H1 (cell line): ENCODE data around the gene SMARCA5. TPM values are rescaled to one million over a fixed set of nuclear protein-coding genes. Genes with fewer than 3 reads are reported as not detected.

Experiments used
- CTCF ChIA-PET: fragments of 300-600 bp; sonication (Branson Sonifier 250); formaldehyde crosslinking; loops from one replicate; lab custom pipeline; 2021; ENCODE audit not compliant: partially characterized antibody; lab: Charles Lee
- POLR2A ChIA-PET: fragments of 300-600 bp; sonication (Branson Sonifier 250); formaldehyde crosslinking; loops from one replicate; lab custom pipeline; 2021; ENCODE audit warnings: inconsistent platforms; ENCODE audit not compliant: partially characterized antibody; lab: Charles Lee
- DNase-seq, 2 experiments: peaks; one replicate each; pipeline versions ENCODE4 v3.0.0 to v3.0.0-alpha.2; 2010 to 2022; ENCODE audit warnings: low spot score in 2 of 2, low read depth in 1 of 2, mixed read lengths in 1 of 2
- FAIRE-seq: peaks from 2 replicates; lab custom pipeline; 2011; peaks lifted over from hg19 to GRCh38; lab: Jason Lieb, UNC
- H2AFZ ChIP-seq: 2 replicates; pipeline ENCODE4 v1.8.1; 2012; ENCODE audit warnings: low read length, inconsistent platforms
- H2AK5ac ChIP-seq: 2 replicates; pipeline ENCODE4 v1.6.1; 2013; ENCODE audit warnings: low read depth, low read length
- H2BK120ac ChIP-seq: replicated peaks from 2 replicates; pipeline ENCODE3; 2013; ENCODE audit warnings: low read depth, low read length, inconsistent platforms
- H2BK12ac ChIP-seq: 2 replicates; pipeline ENCODE4 v1.6.1; 2013; ENCODE audit warnings: low read depth, low read length
- H2BK15ac ChIP-seq: 2 replicates; pipeline ENCODE4 v1.6.1; 2013; ENCODE audit warnings: low read length
- H2BK20ac ChIP-seq: 2 replicates; pipeline ENCODE4 v1.6.1; 2013; ENCODE audit warnings: low read length
- H2BK5ac ChIP-seq: 2 replicates; pipeline ENCODE4 v1.6.1; 2013; ENCODE audit warnings: low read depth, low read length
- H3K14ac ChIP-seq: 2 replicates; pipeline ENCODE4 v1.6.1; 2013; ENCODE audit warnings: inconsistent platforms; ENCODE audit not compliant: insufficient read length
- H3K18ac ChIP-seq: 2 replicates; pipeline ENCODE4 v1.6.1; 2013; ENCODE audit warnings: low read length; ENCODE audit errors: extremely low read depth
- H3K23ac ChIP-seq: 2 replicates; pipeline ENCODE4 v1.6.1; 2013; ENCODE audit warnings: inconsistent platforms; ENCODE audit not compliant: insufficient read length
- H3K23me2 ChIP-seq: 2 replicates; pipeline ENCODE4 v1.6.1; 2013; ENCODE audit warnings: low read depth, low read length
- H3K27ac ChIP-seq: 2 replicates; pipeline ENCODE4 v1.6.1; 2011; ENCODE audit warnings: low read depth, low read length, inconsistent platforms
- H3K27me3 ChIP-seq, 4 experiments: replicated peaks in 1 of 4; 1 replicate in 1 of 4; 2 replicates in 3 of 4; pipeline versions ENCODE4 v1.6.1 to v1.8.1; 2011 to 2013; ENCODE audit warnings: low read length in 3 of 4, mild to moderate bottlenecking in 3 of 4, inconsistent platforms in 2 of 4, mixed read lengths in 2 of 4, moderate library complexity in 1 of 4; ENCODE audit not compliant: control insufficient read depth in 3 of 4, insufficient read depth in 3 of 4; ENCODE audit errors: extremely low read depth in 1 of 4
- H3K36me3 ChIP-seq, 4 experiments: 2 replicates each; pipeline versions ENCODE4 v1.6.1 to v1.8.1; 2011 to 2013; ENCODE audit warnings: mild to moderate bottlenecking in 4 of 4, low read length in 3 of 4, moderate library complexity in 2 of 4, control low read depth in 1 of 4, inconsistent platforms in 1 of 4; ENCODE audit not compliant: insufficient read depth in 4 of 4, control insufficient read depth in 2 of 4
- H3K4ac ChIP-seq: replicated peaks from 2 replicates; pipeline ENCODE3; 2013; ENCODE audit warnings: low read length, low read depth, mixed read lengths, inconsistent platforms; ENCODE audit not compliant: insufficient read length
- H3K4me1 ChIP-seq, 4 experiments: replicated peaks in 1 of 4; 1 replicate in 1 of 4; 2 replicates in 3 of 4; pipeline versions ENCODE4 v1.6.1 to v1.8.1; 2011 to 2013; ENCODE audit warnings: low read length in 3 of 4, inconsistent platforms in 2 of 4, mixed read lengths in 1 of 4; ENCODE audit not compliant: insufficient read depth in 4 of 4, control insufficient read depth in 3 of 4
- H3K4me2 ChIP-seq, 2 experiments: 2 replicates each; pipeline versions ENCODE4 v1.6.1 to v1.8.1; 2011 to 2013; ENCODE audit warnings: low read depth in 2 of 2, low read length in 2 of 2, control low read depth in 1 of 2, inconsistent platforms in 1 of 2, mild to moderate bottlenecking in 1 of 2; ENCODE audit not compliant: insufficient read depth in 1 of 2
- H3K4me3 ChIP-seq, 4 experiments: fragments of 200-600, 300-600 bp in 1 of 4; sonication (generic), shearing (Covaris generic), sonication (Bioruptor Twin) in 1 of 4; 2 replicates each; pipeline versions ENCODE4 v1.5.1 to v1.8.1; 2011 to 2016; ENCODE audit warnings: low read length in 4 of 4, low read depth in 3 of 4, control low read depth in 2 of 4, inconsistent platforms in 2 of 4, mild to moderate bottlenecking in 2 of 4, mixed read lengths in 1 of 4, moderate library complexity in 1 of 4; ENCODE audit not compliant: insufficient read depth in 2 of 4; ENCODE audit errors: extremely low read depth in 1 of 4
- H3K56ac ChIP-seq: replicated peaks from 2 replicates; pipeline ENCODE3; 2013; ENCODE audit warnings: low read depth, mild to moderate bottlenecking, mixed read lengths, low read length, inconsistent platforms; ENCODE audit not compliant: insufficient read length
- H3K79me1 ChIP-seq: 2 replicates; pipeline ENCODE4 v1.6.1; 2013; ENCODE audit warnings: low read depth, low read length, control low read depth
- H3K79me2 ChIP-seq, 2 experiments: 2 replicates each; pipeline versions ENCODE4 v1.6.1 to v1.8.1; 2012 to 2013; ENCODE audit warnings: low read length in 2 of 2, mild to moderate bottlenecking in 2 of 2, inconsistent platforms in 1 of 2; ENCODE audit not compliant: insufficient read depth in 2 of 2, control insufficient read depth in 1 of 2
- H3K9ac ChIP-seq, 4 experiments: replicated peaks in 1 of 4; 1 replicate in 1 of 4; 2 replicates in 3 of 4; pipeline versions ENCODE4 v1.6.1 to v1.8.1; 2011 to 2013; ENCODE audit warnings: low read depth in 3 of 4, low read length in 3 of 4, control low read depth in 2 of 4, mild to moderate bottlenecking in 2 of 4, moderate library complexity in 2 of 4, inconsistent platforms in 1 of 4; ENCODE audit errors: extremely low read depth in 1 of 4
- H3K9me3 ChIP-seq, 2 experiments: 2 replicates each; pipeline versions ENCODE4 v1.6.1 to v1.8.1; 2012 to 2013; ENCODE audit warnings: mild to moderate bottlenecking in 2 of 2, moderate library complexity in 2 of 2, control low read depth in 1 of 2, inconsistent platforms in 1 of 2, low read depth in 1 of 2, low read length in 1 of 2, mixed read lengths in 1 of 2; ENCODE audit not compliant: insufficient read depth in 2 of 2
- H4K20me1 ChIP-seq, 2 experiments: replicated peaks in 1 of 2; 2 replicates each; pipeline versions ENCODE3 to v1.8.1; 2011 to 2013; ENCODE audit warnings: inconsistent platforms in 2 of 2, low read length in 2 of 2, mild to moderate bottlenecking in 1 of 2; ENCODE audit not compliant: insufficient read depth in 2 of 2, control insufficient read depth in 1 of 2
- H4K5ac ChIP-seq: 2 replicates; pipeline ENCODE4 v1.6.1; 2013; ENCODE audit warnings: low read length, low read depth, mixed read lengths, inconsistent platforms; ENCODE audit not compliant: insufficient read length
- H4K8ac ChIP-seq: 2 replicates; pipeline ENCODE4 v1.8.0; 2013; ENCODE audit warnings: mild to moderate bottlenecking, moderate library complexity, low read length, inconsistent platforms; ENCODE audit not compliant: insufficient read depth; ENCODE audit errors: extremely low read depth
- H4K91ac ChIP-seq: replicated peaks from 2 replicates; pipeline ENCODE3; 2013; ENCODE audit warnings: low read length, mixed read lengths, inconsistent platforms; ENCODE audit not compliant: insufficient read length
- EGR1 ChIP-seq: IDR thresholded peaks from 2 replicates; pipeline ENCODE4 v1.6.1; 2011; ENCODE audit warnings: low read depth, low read length, borderline replicate concordance
- NRF1 ChIP-seq: IDR thresholded peaks from 2 replicates; pipeline ENCODE4 v1.6.1; 2011; ENCODE audit warnings: mild to moderate bottlenecking, low read depth, low read length, improper control_type of control experiment
- WGBS, 2 experiments: shearing (Covaris generic) in 1 of 2; methylation state at CpG; one replicate each; pipeline versions ENCODE4 v1.1.6 to v1.1.7; 2013 to 2015; ENCODE audit warnings: low lambda C conversion rate in 2 of 2, mixed read lengths in 2 of 2, inconsistent platforms in 1 of 2, low coverage in 1 of 2, missing lambda C conversion rate in 1 of 2; ENCODE audit not compliant: insufficient replicate concordance in 2 of 2, insufficient coverage in 1 of 2, insufficient read length in 1 of 2; ENCODE audit errors: extremely low coverage in 1 of 2, missing lambda C conversion rate in 1 of 2; 5-methylcytosine and 5-hydroxymethylcytosine counted together
- polyA plus RNA-seq, 7 experiments: library from polyadenylated mRNA; depleted of rRNA in 3 of 7; stranded (reverse) in 5 of 7; unstranded in 2 of 7; fragments of >200 nt in 5 of 7; fragments of 200-250 nt in 2 of 7; gene quantifications; 1 replicate in 5 of 7; 2 replicates in 1 of 7; 4 replicates in 1 of 7; pipeline versions ENCODE4 v1.2.1 to v1.2.3, GENCODE V29; 2011 to 2013; ENCODE audit warnings: missing spikeins in 2 of 7, mixed read lengths in 2 of 7
- total RNA-seq: library from RNA; stranded (reverse); fragmentation: NEBNext Ultra II Directional; extraction: Animal tissue kit (Norgen Biotek cat#: 25700); gene quantifications from 2 replicates; pipeline ENCODE4 v1.2.1, GENCODE V29; 2021
- TF ChIP-seq, protein P1 (sequence below): IDR thresholded peaks from 2 replicates; pipeline ENCODE4 v1.6.1; 2012; ENCODE audit warnings: inconsistent platforms
- TF ChIP-seq, protein P2 (sequence below): IDR thresholded peaks from 2 replicates; pipeline ENCODE4 v1.6.1; 2012; ENCODE audit warnings: inconsistent platforms
- TF ChIP-seq, protein P3 (sequence below), 3 experiments: IDR thresholded peaks; 1 replicate in 2 of 3; 2 replicates in 1 of 3; pipeline versions ENCODE4 v1.5.1 to v1.6.1; 2011; ENCODE audit warnings: low read length in 3 of 3, mild to moderate bottlenecking in 3 of 3, inconsistent platforms in 2 of 3, low read depth in 1 of 3, moderate library complexity in 1 of 3; ENCODE audit not compliant: insufficient read depth in 1 of 3; ENCODE audit errors: control extremely low read depth in 1 of 3

Gene SMARCA5
- total and polyA plus RNA-seq, 2 of the 8 experiments (the other 6 are each of a cell fraction or from before 2014, with no cell fraction given) = 13.9 to 112 TPM

DNA sequence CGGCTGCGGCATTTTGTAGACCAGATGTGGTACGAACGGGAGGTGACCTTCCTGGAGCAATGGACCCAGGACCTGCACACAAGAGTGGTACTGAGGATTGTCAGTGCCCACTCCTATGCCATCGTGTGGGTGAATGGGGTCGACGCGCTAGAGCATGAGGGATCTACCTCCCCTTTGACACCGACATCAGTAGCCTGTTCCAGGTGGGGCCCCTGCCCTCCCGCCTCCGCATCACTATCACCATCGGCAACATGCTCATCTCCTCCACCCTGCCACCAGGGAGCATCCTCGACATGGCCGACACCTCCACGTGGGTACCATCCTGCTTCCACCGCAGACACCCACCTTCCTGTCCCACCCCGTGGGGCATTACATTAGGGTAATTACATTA lies 46.2 kb downstream of the SMARCA5 start:
- no peak overlapping the region for H4K5ac ChIP-seq
- no peak overlapping the region for H3K27ac ChIP-seq
- H2BK12ac ChIP-seq = peak overlapping the region; percentile 90
- no peaks in the 10 kb centered on the region for H3K79me2 ChIP-seq
- 89% methylated on average over 17 of the region's 17 CpGs; no CpG with 5 or more reads in 1 of the 2 experiments for WGBS, 2 experiments
- H4K91ac ChIP-seq = no peak overlapping the region
- POLR2A ChIA-PET = interaction anchor here (1.0 to 1.4 kb wide), 2 partner anchors 16 to 21 kb away, joined by 3 to 6 read pairs; no protein-coding TSS in a partner anchor
- no peak overlapping the region for H3K23ac ChIP-seq
- H2BK15ac ChIP-seq = no peak overlapping the region
- H2AFZ ChIP-seq = peak overlapping the region; percentile 23; the same call in 1 of the 2 replicates
- no peak for DNase-seq
- H3K27me3 ChIP-seq = no peaks in the 10 kb centered on the region
- peak overlapping the region; percentile 32 to 69 for H3K4me2 ChIP-seq
- TF ChIP-seq, protein P1, sequence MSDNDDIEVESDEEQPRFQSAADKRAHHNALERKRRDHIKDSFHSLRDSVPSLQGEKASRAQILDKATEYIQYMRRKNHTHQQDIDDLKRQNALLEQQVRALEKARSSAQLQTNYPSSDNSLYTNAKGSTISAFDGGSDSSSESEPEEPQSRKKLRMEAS = 0 out of 2 replicates have a peak, but pooled peaks have one; percentile 14
- TF ChIP-seq, protein P2, sequence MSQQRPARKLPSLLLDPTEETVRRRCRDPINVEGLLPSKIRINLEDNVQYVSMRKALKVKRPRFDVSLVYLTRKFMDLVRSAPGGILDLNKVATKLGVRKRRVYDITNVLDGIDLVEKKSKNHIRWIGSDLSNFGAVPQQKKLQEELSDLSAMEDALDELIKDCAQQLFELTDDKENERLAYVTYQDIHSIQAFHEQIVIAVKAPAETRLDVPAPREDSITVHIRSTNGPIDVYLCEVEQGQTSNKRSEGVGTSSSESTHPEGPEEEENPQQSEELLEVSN = 0 out of 2 replicates have a peak, but pooled peaks have one; percentile 9
- TF ChIP-seq, protein P3, sequence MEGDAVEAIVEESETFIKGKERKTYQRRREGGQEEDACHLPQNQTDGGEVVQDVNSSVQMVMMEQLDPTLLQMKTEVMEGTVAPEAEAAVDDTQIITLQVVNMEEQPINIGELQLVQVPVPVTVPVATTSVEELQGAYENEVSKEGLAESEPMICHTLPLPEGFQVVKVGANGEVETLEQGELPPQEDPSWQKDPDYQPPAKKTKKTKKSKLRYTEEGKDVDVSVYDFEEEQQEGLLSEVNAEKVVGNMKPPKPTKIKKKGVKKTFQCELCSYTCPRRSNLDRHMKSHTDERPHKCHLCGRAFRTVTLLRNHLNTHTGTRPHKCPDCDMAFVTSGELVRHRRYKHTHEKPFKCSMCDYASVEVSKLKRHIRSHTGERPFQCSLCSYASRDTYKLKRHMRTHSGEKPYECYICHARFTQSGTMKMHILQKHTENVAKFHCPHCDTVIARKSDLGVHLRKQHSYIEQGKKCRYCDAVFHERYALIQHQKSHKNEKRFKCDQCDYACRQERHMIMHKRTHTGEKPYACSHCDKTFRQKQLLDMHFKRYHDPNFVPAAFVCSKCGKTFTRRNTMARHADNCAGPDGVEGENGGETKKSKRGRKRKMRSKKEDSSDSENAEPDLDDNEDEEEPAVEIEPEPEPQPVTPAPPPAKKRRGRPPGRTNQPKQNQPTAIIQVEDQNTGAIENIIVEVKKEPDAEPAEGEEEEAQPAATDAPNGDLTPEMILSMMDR (IDR thresholded peaks at IDR 0.05; ENCODE audit: control extremely low read depth in 1 of 3, insufficient read depth in 1 of 3, low read depth in 1 of 3, low read length in 3 of 3) = peak in 1 of 3 experiments; percentile 9; a peak in 1 of 4 replicates
- TF ChIP-seq EGR1 (no peak), NRF1 (no peak)
- TF ChIP-seq, all 59 proteins: peak for 3
- Histone ChIP-seq H3K4me3 (peak overlapping the region; percentile 10 to 43 (median 28); a peak in 6 of 8 replicates), H3K23me2 (no peaks in the 10 kb centered on the region; the same call in 1 of the 2 replicates), H3K79me1 (no peaks in the 10 kb centered on the region), H3K4me1 (no peaks in the 10 kb centered on the region; a peak in 1 of 7 replicates), H3K18ac (no peak overlapping the region), H4K20me1 (no peaks in the 10 kb centered on the region), H4K8ac (peak overlapping the region; percentile 95; the same call in 1 of the 2 replicates), H3K9ac (peak overlapping the region in 1 of 4 experiments; percentile 58; a peak in 2 of 7 replicates), H3K56ac (no peak overlapping the region), H3K14ac (no peak overlapping the region), H3K4ac (no peak overlapping the region), H2BK20ac (no peak overlapping the region), H2BK5ac (no peak overlapping the region; the same call in 1 of the 2 replicates), H2AK5ac (peak overlapping the region; percentile 16; the same call in 1 of the 2 replicates), H3K36me3 (peaks cover 0 to 4% (median 0%) of the 10 kb centered on the region in 4 experiments; a peak in 1 of 8 replicates), H2BK120ac (no peak overlapping the region), H3K9me3 (no peaks in the 10 kb centered on the region)
- FAIRE-seq = no peak
- CTCF ChIA-PET = interaction anchor here (0.8 to 6.6 kb wide), 18 partner anchors 8 to 471 kb away, joined by 3 to 55 read pairs (median 4); partner anchors contain the start of gene FREM3
